ENCODE results near the gene NEK5.

GRCh38 chr13:52105841-52106240 is 23.0 kb downstream of the NEK5 start:
- TF ChIP-seq POLR2A (IDR thresholded peaks at IDR 0.05), result no peak
- TF ChIP-seq, protein P1, sequence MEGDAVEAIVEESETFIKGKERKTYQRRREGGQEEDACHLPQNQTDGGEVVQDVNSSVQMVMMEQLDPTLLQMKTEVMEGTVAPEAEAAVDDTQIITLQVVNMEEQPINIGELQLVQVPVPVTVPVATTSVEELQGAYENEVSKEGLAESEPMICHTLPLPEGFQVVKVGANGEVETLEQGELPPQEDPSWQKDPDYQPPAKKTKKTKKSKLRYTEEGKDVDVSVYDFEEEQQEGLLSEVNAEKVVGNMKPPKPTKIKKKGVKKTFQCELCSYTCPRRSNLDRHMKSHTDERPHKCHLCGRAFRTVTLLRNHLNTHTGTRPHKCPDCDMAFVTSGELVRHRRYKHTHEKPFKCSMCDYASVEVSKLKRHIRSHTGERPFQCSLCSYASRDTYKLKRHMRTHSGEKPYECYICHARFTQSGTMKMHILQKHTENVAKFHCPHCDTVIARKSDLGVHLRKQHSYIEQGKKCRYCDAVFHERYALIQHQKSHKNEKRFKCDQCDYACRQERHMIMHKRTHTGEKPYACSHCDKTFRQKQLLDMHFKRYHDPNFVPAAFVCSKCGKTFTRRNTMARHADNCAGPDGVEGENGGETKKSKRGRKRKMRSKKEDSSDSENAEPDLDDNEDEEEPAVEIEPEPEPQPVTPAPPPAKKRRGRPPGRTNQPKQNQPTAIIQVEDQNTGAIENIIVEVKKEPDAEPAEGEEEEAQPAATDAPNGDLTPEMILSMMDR (IDR thresholded peaks at IDR 0.05), result no peak
